HCT116 (cell line): ENCODE data around the gene MADCAM1. TPM values are rescaled to one million over a fixed set of nuclear protein-coding genes. Genes with fewer than 3 reads are reported as not detected.

ENCODE experiments used
- ATAC-seq: fragments of 200-7000 bp; cut with Tn5 transposase; 2 replicates; pipeline ENCODE4 v1.9.1; 2020; ENCODE audit warnings: mild to moderate bottlenecking, moderate library complexity
- BruUV-seq: library from RNA; stranded (reverse); fragments of 400-500 nt; replicated peaks from 2 replicates; lab custom pipeline; 2021; lab: Mats Ljungman, UMichigan
- CTCF ChIA-PET: fragments of 300-600 bp; sonication (Branson Sonifier 250); formaldehyde crosslinking; loops from one replicate; lab custom pipeline; 2021; ENCODE audit warnings: antibody characterized with exemption; lab: Charles Lee
- POLR2A ChIA-PET: fragments of 300-600, 350-600 bp; sonication (Branson Sonifier 250); formaldehyde crosslinking; loops from one replicate; lab custom pipeline; 2021; ENCODE audit warnings: antibody characterized with exemption; lab: Charles Lee
- RAD21 ChIA-PET, 2 experiments: fragments of 300-600 bp; sonication (Branson Sonifier 250); formaldehyde crosslinking; loops; one replicate each; lab custom pipeline; 2023; ENCODE audit warnings: low total read pairs in 2 of 2; ENCODE audit not compliant: uncharacterized antibody in 2 of 2, unreplicated experiment in 2 of 2, low non-redundant PET in 1 of 2; lab: Charles Lee
- DNase-seq: peaks from one replicate; pipeline ENCODE4 v3.0.0-alpha.2; 2010; ENCODE audit warnings: low read depth, low spot score
- H2AFZ ChIP-seq: fragments of 200-600 bp; shearing (Covaris generic), sonication (generic); 2 replicates; pipeline ENCODE4 v1.6.1; 2017; ENCODE audit warnings: low read depth, mixed run types, mixed read lengths, antibody characterized with exemption, low read length; ENCODE audit not compliant: poor library complexity, severe bottlenecking
- H3K27ac ChIP-seq: 2 replicates; pipeline ENCODE4 v1.5.1; 2012; ENCODE audit warnings: low read depth, low read length
- H3K27me3 ChIP-seq: fragments of 200-600 bp; sonication (generic); 2 replicates; pipeline ENCODE4 v1.6.1; 2016; ENCODE audit warnings: mixed run types, low read length, mixed read lengths; ENCODE audit not compliant: insufficient read depth
- H3K36me3 ChIP-seq, 2 experiments: fragments of 200-500 bp in 1 of 2; fragments of 200-600 bp in 1 of 2; sonication (Bioruptor generic) in 1 of 2; sonication (generic) in 1 of 2; 2 replicates each; pipeline versions ENCODE4 v1.5.1 to v1.6.1; 2014 to 2016; ENCODE audit warnings: low read length in 2 of 2, inconsistent platforms in 1 of 2, mixed read lengths in 1 of 2, mixed run types in 1 of 2; ENCODE audit not compliant: insufficient read depth in 2 of 2, control insufficient read depth in 1 of 2
- H3K4me1 ChIP-seq, 2 experiments: fragments of 200-600 bp in 1 of 2; sonication (generic) in 1 of 2; 2 replicates each; pipeline versions ENCODE4 v1.5.1 to v1.6.1; 2012 to 2017; ENCODE audit warnings: low read length in 2 of 2, inconsistent platforms in 1 of 2, mild to moderate bottlenecking in 1 of 2, mixed read lengths in 1 of 2, mixed run types in 1 of 2, moderate library complexity in 1 of 2; ENCODE audit not compliant: insufficient read depth in 2 of 2, control insufficient read depth in 1 of 2
- H3K4me2 ChIP-seq: fragments of 200-600 bp; sonication (generic); 2 replicates; pipeline ENCODE4 v1.6.1; 2017; ENCODE audit warnings: mixed run types, low read length, mixed read lengths
- H3K4me3 ChIP-seq, 2 experiments: fragments of 200-600 bp in 1 of 2; sonication (generic) in 1 of 2; replicated peaks in 1 of 2; 2 replicates each; pipeline ENCODE4 v1.5.1; 2011 to 2016; ENCODE audit warnings: low read length in 2 of 2, control low read depth in 1 of 2, low read depth in 1 of 2, mild to moderate bottlenecking in 1 of 2, mixed read lengths in 1 of 2, mixed run types in 1 of 2
- H3K79me2 ChIP-seq: fragments of 200-600 bp; sonication (generic); 2 replicates; pipeline ENCODE4 v1.6.1; 2017; ENCODE audit warnings: mild to moderate bottlenecking, mixed run types, low read length, moderate library complexity, mixed read lengths; ENCODE audit not compliant: insufficient read depth
- H3K9ac ChIP-seq: fragments of 200-600 bp; sonication (generic); 2 replicates; pipeline ENCODE4 v1.6.1; 2016; ENCODE audit warnings: low read length, mixed read lengths
- H3K9me2 ChIP-seq: fragments of 200-600 bp; sonication (generic), shearing (Covaris generic); 2 replicates; pipeline ENCODE4 v1.6.1; 2017; ENCODE audit warnings: mixed run types, mild to moderate bottlenecking, moderate library complexity; ENCODE audit not compliant: insufficient read depth
- H3K9me3 ChIP-seq, 2 experiments: fragments of 200-500 bp in 1 of 2; fragments of 200-600 bp in 1 of 2; sonication (Bioruptor generic) in 1 of 2; sonication (generic) in 1 of 2; 2 replicates each; pipeline ENCODE4 v1.6.1; 2014 to 2017; ENCODE audit warnings: low read length in 2 of 2, mixed read lengths in 2 of 2, inconsistent platforms in 1 of 2, low read depth in 1 of 2, mild to moderate bottlenecking in 1 of 2, mixed run types in 1 of 2, moderate library complexity in 1 of 2; ENCODE audit not compliant: control insufficient read depth in 1 of 2, insufficient read depth in 1 of 2
- H4K20me1 ChIP-seq: fragments of 200-600 bp; sonication (generic), shearing (Covaris generic); 2 replicates; pipeline ENCODE4 v1.6.1; 2017; ENCODE audit warnings: mixed run types, mild to moderate bottlenecking, moderate library complexity; ENCODE audit not compliant: insufficient read depth
- ATF3 ChIP-seq: IDR thresholded peaks from 2 replicates; pipeline ENCODE4 v1.6.1; 2012
- CEBPB ChIP-seq: IDR thresholded peaks from 2 replicates; pipeline ENCODE4 v1.6.1; 2012; ENCODE audit warnings: low read depth
- EGR1 ChIP-seq: IDR thresholded peaks from 2 replicates; pipeline ENCODE4 v1.6.1; 2012; ENCODE audit warnings: low read depth
- ELF1 ChIP-seq: IDR thresholded peaks from 2 replicates; pipeline ENCODE4 v1.6.1; 2012; ENCODE audit warnings: low read depth, borderline replicate concordance
- EZH2 ChIP-seq: fragments of 200-600 bp; sonication (generic); IDR thresholded peaks from 2 replicates; pipeline ENCODE4 v1.6.1; 2017; ENCODE audit warnings: antibody characterized with exemption, mixed run types
- POLR2AphosphoS5 ChIP-seq: IDR thresholded peaks from 2 replicates; pipeline ENCODE4 v1.6.1; 2011; ENCODE audit warnings: mild to moderate bottlenecking, low read depth, low read length, moderate library complexity
- REST ChIP-seq: IDR thresholded peaks from 2 replicates; pipeline ENCODE4 v1.6.1; 2012; ENCODE audit warnings: low read depth
- SIN3A ChIP-seq: IDR thresholded peaks from 2 replicates; pipeline ENCODE4 v1.6.1; 2012; ENCODE audit warnings: low read depth
- YY1 ChIP-seq: IDR thresholded peaks from 2 replicates; pipeline ENCODE4 v1.6.1; 2011; ENCODE audit warnings: low read length, low read depth, moderate library complexity, mild to moderate bottlenecking; ENCODE audit not compliant: insufficient replicate concordance; ENCODE audit errors: extremely low read depth
- ZBTB33 ChIP-seq: IDR thresholded peaks from 2 replicates; pipeline ENCODE4 v1.6.1; 2011; ENCODE audit warnings: mild to moderate bottlenecking, low read length, moderate library complexity; ENCODE audit not compliant: insufficient replicate concordance; ENCODE audit errors: extremely low read depth
- ZFX ChIP-seq: fragments of 450-650 bp; IDR thresholded peaks from 2 replicates; pipeline ENCODE4 v1.6.1; 2017
- ZNF274 ChIP-seq: fragments of 200-500 bp; sonication (Bioruptor generic); IDR thresholded peaks from 2 replicates; pipeline ENCODE4 v1.6.1; 2014; ENCODE audit warnings: mild to moderate bottlenecking, low read depth, low read length, inconsistent platforms
- intact Hi-C: fragments of 100-400 bp; cut with micrococcal nuclease; formaldehyde crosslinking; loops from 2 replicates; pipeline ENCODE4 v1.10.0; 2022
- total RNA-seq: library from RNA; stranded (reverse); gene quantifications from one replicate; pipeline ENCODE4 v1.2.1, GENCODE V29; 2021; ENCODE audit not compliant: unreplicated experiment

The MADCAM1 gene
- total RNA-seq, 1 experiment from 2014 or later, result 0.57 TPM

- H3K9me2 ChIP-seq, result no peaks in the 10 kb centered on the region
- no peak for DNase-seq
- H3K4me3 ChIP-seq, result no peak overlapping the region
- no TSS peak for BruUV-seq
- TF ChIP-seq ATF3 (no peak), YY1 (no peak), SIN3A (no peak)
- no peak overlapping the region for H3K4me2 ChIP-seq
- no peak overlapping the region for H2AFZ ChIP-seq
- no peaks in the 10 kb centered on the region for H3K79me2 ChIP-seq
- H3K4me1 ChIP-seq, result peaks cover 0 to 5% of the 10 kb centered on the region in 2 experiments; a peak in 1 of 4 replicates
- no peak for ATAC-seq
- H3K9ac ChIP-seq, result no peak overlapping the region
- no peaks in the 10 kb centered on the region for H4K20me1 ChIP-seq
- ChIA-PET RAD21 (no interaction called here), CTCF (no interaction called here), POLR2A (no interaction called here)
- intact Hi-C loops, result no loop called here
- H3K27me3 ChIP-seq, result no peaks in the 10 kb centered on the region
- no peaks in the 10 kb centered on the region for H3K36me3 ChIP-seq
- H3K9me3 ChIP-seq, result no peaks in the 10 kb centered on the region
- no peak overlapping the region for H3K27ac ChIP-seq
Observed at GRCh38 chr19:474126-475078, 21.9 kb upstream of the MADCAM1 start.

GRCh38 chr19:475360-475759 lies 20.9 kb upstream of the MADCAM1 start:
- ChIA-PET RAD21 (no interaction called here), POLR2A (no interaction called here), CTCF (no interaction called here)
- intact Hi-C loops, result no loop called here
- Histone ChIP-seq H3K4me3 (no peak overlapping the region), H3K27me3 (no peaks in the 10 kb centered on the region), H3K4me2 (no peak overlapping the region), H3K9me2 (no peaks in the 10 kb centered on the region), H3K9me3 (peaks cover 0 to 4% of the 10 kb centered on the region in 2 experiments; a peak in 1 of 4 replicates), H4K20me1 (no peaks in the 10 kb centered on the region), H3K36me3 (no peaks in the 10 kb centered on the region), H3K4me1 (peaks cover 0 to 5% of the 10 kb centered on the region in 2 experiments; a peak in 1 of 4 replicates), H2AFZ (no peak overlapping the region), H3K79me2 (no peaks in the 10 kb centered on the region), H3K9ac (no peak overlapping the region), H3K27ac (no peak overlapping the region)
- no peak; the same call in 1 of the 2 replicates for ATAC-seq
- no peak for DNase-seq
- no TSS peak for BruUV-seq
- TF ChIP-seq REST (no peak), ATF3 (no peak), ZBTB33 (no peak), ZNF274 (no peak), POLR2AphosphoS5 (no peak), ELF1 (no peak), EGR1 (no peak), EZH2 (no peak), SIN3A (no peak), ZFX (no peak), CEBPB (no peak)
